Measurements from ENCODE around the gene SUSD1. TPM values are rescaled to one million over a fixed set of nuclear protein-coding genes. Genes with fewer than 3 reads are reported as not detected.

SUSD1 gene
- total RNA-seq, 1 experiment from 2014 or later = 15.4 TPM

Other genes starting within 250 kb of the SUSD1 start
- 24.4 and 26.2 TPM in 2 replicates for gene PTBP3, start 158.3 kb upstream of the SUSD1 start, total RNA-seq (2014; rRNA removed; shearing (Covaris generic))
- 19.5 and 23.2 TPM in 2 replicates for gene HSDL2, start 204.8 kb upstream of the SUSD1 start, total RNA-seq (2014; rRNA removed; shearing (Covaris generic))

All from A172 (cell line).